ENCODE results near the gene MT1H.

The MT1H gene

DNA sequence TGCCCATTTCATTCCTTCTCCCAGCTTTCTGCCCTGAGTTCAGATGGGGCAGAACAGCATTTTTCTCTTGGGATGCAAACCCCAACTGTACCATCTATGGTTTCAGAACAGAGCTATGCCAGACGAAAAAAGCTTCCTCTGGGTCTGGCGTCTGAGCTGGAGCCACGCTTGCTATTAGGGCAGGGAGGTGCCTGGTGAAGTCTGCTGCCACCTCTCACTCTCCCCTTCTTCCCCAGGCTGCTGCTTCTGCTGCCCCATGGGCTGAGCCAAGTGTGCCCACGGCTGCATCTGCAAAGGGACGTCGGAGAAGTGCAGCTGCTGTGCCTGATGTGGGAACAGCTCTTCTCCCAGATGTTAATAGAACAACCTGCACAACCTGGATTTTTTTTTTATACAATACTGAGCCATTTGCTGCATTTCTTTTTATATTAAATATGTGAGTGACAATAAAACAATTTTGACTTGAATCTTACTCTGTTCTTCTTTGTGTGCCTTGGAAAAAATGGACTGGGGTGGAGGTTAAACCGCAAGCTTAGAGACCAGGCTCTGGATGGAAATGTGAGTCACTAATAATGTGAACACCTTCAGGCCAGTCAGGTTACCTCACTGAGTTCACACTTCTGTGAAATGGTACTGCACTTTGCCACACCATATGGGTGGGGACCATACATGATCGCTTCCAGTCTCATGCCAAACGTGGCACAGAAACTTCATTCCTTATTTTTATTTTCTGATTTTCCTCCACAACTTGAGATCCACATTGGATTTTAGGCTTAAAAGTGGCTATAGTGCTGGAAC is 32.8 kb upstream of the MT1H start:
- DNase-seq: no peak

DNA sequence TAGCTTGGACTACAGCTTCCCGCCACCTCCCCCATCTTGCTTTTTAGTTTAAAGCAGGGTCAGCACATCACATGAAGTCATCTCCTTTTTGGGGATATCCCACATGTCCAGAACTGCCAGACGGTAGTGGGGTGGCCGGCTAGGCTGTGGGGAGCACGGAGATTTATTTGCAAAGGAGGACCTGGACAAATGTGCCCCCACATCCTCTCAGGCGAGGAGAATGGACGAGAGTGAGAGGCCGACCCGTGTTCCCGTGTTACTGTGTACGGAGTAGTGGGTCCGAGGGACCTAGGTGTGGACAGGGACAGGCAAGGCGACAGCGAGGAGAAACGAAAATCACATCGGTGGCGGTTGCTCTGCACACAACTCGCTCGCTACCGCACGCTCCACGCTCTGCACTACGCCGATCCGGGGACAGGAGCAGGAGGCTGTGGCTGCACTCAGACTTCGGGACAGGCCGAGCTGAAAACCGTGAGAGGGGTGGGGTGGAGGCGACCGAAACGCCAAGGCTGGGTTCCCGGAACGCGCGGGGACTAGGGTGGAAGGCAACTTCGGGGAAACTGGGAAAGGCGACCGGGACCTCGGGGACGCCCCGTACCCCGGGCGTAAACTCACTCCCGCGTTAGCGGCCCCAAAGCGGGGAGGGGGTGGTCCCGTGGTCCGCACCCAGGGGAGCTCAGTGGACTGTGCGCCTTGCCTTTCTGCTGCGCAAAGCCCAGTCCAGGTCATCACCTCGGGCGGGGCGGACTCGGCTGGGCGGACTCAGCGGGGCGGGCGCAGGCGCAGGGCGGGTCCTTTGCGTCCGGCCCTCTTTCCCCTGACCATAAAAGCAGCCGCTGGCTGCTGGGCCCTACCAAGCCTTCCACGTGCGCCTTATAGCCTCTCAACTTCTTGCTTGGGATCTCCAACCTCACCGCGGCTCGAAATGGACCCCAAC is 31.5 kb upstream of the MT1H start, which contains the start of gene MT1A:
Gene MT1A, plus strand, starts transcription at position 853 of the 937 bp plus-strand sequence. Its CDS starts 73 bp downstream, at position 926.
- DNase-seq: no peak

DNA sequence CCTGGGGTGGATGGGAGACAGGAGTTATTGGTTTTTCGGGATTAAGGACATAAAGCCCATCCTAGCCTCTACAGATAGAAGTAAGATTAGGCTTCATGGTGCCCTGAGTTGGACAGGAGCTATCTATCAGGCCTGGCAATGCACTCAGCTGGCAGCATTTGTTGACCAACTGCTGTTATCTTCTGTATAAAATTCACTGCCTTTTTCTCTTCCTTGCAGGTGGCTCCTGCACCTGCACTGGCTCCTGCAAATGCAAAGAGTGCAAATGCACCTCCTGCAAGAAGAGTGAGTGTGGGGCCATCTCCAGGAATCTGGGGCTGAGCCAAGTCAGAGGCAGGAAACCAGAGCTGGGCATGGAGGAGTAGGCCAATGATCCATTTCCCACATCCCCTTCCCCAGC is 30.6 kb upstream of the MT1H start:
- DNase-seq: no peak

GRCh38 chr16:56640076-56640475 is 29.5 kb upstream of the MT1H start:
- DNase-seq: no peak

GRCh38 chr16:56641166-56641565 is 28.4 kb upstream of the MT1H start:
- DNase-seq: no peak

DNA sequence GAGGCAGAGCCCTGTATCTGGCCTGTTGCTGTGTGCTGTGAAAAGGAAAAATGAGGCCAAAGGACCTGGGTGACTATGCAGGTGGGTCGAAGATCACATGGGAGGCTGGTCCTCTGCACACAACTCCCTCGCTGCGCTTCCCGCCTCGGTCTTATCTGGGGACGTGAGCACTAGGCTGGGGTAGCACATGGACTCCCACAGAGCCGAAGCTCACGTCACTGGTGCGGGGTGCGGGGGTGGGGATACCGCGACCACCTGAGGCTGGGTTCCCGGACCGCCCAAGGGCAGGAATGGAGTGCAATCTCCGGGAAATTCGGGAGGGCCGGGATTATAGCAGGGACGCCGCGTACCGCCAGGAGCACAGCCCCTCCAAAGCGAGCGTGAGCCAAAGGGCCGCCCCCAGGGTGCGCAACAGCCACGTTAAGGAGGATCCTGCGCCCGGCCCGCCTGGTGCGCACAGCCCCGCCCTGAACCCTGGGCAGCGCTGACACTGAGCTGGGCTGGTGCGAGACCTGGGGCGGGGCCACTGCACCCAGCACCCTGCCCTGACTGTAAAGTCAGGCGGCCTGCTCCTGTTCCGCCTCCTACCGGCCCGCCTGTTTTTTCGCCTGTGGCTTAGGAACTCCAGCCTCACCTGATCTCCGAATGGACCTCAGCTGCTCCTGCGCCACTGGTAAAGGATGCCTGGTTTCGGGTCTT is 26.4 kb upstream of the MT1H start:
- peak; percentile 86 for DNase-seq

DNA sequence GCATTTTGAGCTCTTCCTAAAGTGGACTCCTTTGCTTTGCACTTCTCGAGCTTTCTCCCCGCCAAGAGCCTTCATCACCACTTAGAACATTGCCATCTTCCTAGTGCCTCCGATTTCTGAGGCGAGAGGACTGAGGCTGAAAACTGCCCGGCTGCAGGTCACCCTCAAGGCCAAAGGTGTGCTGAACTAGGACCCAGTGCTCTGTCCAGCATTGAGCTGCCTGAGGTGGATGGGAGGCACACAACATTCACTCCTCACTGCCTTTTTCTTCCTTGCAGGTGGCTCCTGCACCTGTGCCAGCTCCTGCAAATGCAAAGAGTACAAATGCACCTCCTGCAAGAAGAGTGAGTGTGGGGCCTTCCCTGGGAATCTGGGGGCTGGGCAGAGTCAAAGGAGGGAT is 25.8 kb upstream of the MT1H start:
- no peak for DNase-seq

DNA sequence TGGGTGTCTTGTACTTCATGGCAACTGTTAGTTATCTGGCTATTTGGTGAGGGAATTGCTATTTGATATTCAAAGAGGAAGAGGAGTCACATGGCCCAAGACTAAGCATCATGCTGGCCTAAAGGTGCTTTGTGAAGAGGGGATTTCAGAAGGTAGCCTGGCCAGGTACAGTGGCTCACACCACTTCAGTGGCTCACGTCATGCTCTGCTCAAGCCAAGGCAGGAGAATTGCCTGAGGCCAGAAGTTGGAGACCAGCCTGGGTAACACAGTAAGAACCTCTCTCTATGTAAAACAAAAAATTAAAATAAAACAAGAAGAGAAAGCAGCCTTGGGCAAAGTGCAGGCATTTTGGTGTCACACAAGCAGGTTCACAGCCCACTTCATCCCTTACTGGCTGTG is 24.3 kb upstream of the MT1H start:
- no peak for DNase-seq

- DNase-seq: no peak
These were observed 23.8 kb upstream of the MT1H start for GRCh38 chr16:56645838-56646237.

DNA sequence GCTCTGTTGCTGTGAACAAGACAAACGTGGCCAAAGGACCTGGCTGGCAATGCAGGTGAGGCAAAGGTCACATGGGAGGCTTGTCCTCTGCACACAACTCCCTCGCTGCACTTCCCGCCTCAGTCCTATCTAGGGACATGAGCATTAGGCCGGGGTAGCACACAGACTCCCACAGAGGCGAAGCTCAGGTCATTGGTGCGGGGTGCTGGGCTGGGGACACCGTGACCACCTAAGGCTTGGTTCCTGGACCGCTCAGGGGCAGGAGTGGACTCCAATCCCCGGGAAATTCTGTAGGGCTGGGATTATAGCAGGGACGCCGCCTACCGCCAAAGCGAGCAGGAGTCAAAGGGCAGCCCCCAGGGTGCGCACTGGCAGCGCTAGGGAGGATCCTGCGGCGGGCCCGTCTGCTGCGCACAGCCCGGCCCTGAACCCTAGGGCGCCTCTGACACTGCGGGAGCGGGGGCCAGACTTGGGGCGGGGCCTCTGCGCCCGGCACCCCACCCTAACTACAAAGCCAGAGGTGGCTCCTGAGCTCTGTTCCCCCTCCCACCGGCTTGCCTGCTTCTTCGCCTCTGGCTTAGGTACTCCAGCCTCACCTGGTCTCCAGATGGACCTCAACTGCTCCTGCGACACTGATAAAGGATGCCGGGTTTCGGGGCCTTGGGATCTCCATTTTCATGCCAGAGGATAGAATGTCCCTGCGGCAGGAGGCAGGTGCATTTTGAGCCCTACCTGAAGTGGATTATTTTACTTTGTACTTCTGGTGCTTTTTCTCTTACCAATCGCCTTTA is 21.8 kb upstream of the MT1H start:
- DNase-seq: no peak

- DNase-seq: no peak
These were observed 20.3 kb upstream of the MT1H start for GRCh38 chr16:56649271-56649670.

DNA sequence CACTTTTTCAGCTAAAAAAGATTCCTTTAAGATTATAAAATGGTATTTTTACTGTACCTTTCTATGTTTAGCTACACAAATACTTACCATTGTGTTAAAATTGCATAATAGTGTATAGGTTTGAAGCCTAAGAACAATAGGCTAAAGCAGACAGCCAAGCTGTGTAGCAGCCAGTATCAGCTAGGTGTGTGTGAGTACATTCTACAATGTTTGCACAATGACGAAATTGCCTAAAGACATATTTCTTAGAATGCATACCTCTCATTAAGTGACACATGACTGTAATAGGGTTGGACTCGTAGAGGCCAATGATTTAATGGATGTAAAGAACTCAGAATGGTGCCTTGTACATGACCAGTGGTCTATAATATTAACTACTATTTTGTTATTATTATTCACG is 19.8 kb upstream of the MT1H start:
- no peak for DNase-seq

- no peak for DNase-seq
These were observed 18.0 kb upstream of the MT1H start, which contains the start of gene MT1B for GRCh38 chr16:56651586-56651985. MT1B (plus strand) TSS chr16:56651886; CDS start chr16:56651954, 68 bp downstream.

- DNase-seq: no peak
These were observed 17.0 kb upstream of the MT1H start for GRCh38 chr16:56652600-56652999.

GRCh38 chr16:56653218-56653617 is 16.4 kb upstream of the MT1H start:
- DNase-seq: no peak

DNA sequence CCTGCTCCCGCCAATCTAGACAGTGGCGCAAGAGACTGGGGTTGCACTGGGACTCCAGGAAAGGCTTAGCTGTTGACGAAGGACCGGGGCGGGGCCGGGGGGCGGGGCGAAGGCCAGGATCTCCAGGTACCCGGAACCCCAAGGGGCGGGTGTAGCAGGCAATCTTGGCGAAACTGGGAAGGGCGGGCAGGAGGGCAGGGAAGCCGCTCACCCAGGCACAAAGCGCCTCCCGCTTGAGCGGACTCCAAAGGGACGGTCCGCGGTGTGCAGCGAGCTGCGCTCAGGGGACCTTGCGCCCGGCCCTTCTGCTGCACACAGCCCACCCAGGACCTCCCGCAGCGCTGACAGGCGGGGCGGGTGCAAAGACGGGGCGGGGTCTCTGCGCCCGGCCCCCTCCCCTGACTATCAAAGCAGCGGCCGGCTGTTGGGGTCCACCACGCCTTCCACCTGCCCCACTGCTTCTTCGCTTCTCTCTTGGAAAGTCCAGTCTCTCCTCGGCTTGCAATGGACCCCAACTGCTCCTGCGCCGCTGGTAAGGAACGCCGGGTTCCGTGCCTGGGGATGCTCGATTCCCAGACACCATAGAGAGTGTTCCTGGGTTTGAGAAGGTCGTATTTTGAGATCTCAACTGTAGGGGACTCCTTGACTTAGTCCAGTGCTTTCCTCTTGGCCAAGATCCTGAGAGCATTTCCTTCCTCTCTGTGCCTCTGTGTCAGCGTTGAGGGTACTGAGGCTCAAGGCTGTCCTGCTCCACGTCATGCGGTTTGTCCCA is 11.9 kb upstream of the MT1H start, which contains the start of gene MT1F:
Gene MT1F, plus strand, starts transcription at position 405 of the 772 bp plus-strand sequence. Its CDS starts 100 bp downstream, at position 505.
- DNase-seq: peak; percentile 91

DNA sequence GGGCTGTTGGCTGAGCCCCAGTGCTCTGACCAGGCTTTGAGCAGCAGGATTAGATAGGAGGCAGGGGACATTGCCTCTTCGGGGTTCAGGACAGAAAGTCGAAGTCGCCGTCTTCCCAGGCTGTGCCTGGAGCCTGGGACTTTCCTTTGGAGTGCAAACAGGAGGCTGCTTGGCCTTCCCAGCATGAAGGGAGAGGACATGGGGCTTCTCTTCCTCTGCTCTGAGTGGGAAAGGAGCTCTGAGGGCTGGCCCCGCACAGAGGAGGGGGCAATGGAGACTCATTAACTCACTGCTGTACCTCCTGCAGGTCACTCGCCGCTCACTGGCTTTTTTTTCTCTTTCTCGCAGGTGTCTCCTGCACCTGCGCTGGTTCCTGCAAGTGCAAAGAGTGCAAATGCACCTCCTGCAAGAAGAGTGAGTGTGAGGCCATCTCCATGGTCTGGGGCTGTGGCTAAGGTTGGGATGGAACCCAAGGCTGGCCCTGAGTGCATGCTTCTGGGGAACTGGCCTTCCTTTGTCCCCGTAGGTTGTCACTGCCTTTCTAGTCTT is 11.2 kb upstream of the MT1H start:
- no peak for DNase-seq

GRCh38 chr16:56662357-56663354 is 7.0 kb upstream of the MT1H start:
- peak; percentile 55 for DNase-seq

DNA sequence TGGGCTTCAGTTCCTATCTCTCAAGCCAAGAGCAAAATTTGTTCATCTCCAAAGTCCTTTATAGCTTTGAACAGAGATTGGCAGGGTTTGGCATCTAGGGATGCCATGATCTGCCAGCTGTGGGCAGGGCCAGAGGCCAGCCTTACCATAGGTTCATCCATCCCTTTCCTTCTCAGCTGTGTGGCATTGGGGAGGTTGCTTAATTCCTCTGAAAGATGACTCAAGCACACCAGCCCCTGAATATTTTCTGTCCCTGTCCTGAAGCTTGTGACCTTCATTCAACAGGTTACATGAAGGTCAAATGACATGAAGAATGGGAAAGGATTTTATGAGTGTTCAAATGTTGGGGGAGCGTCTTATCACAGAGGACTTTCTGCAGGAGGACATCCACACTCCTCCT is 5.1 kb upstream of the MT1H start:
- DNase-seq: no peak

Data from CD4-positive, alpha-beta T cell treated with Interleukin-17A for 4 hours (primary cell).